Muscle layer of colon (tissue), 2 donors: ENCODE measurements around the gene RGS10.
A peak's percentile ranks its signal among the peaks of the same experiment; 100 is the strongest.
"Not testable (repeated sequence)": the region's sequence is repeated elsewhere in the genome, so short reads cannot be mapped to it uniquely, and the experiment has no call there.

Source experiments
- H3K27ac ChIP-seq: one replicate; pipeline ENCODE4 v1.7.0; 2013; ENCODE audit warnings: low read depth, mild to moderate bottlenecking, low read length, moderate library complexity
- H3K27me3 ChIP-seq, 2 donors: one replicate each; pipeline ENCODE4 v1.7.0; 2013; ENCODE audit warnings: low read length in 2 of 2, mild to moderate bottlenecking in 2 of 2; ENCODE audit not compliant: insufficient read depth in 2 of 2, control insufficient read depth in 1 of 2
- H3K36me3 ChIP-seq: one replicate; pipeline ENCODE4 v1.7.0; 2013; ENCODE audit warnings: mild to moderate bottlenecking, low read length; ENCODE audit not compliant: insufficient read depth
- H3K4me1 ChIP-seq: one replicate; pipeline ENCODE4 v1.7.0; 2013; ENCODE audit warnings: mild to moderate bottlenecking, low read length; ENCODE audit not compliant: insufficient read depth
- H3K4me3 ChIP-seq, 2 donors: one replicate each; pipeline ENCODE4 v1.7.0; 2013; ENCODE audit warnings: low read length in 2 of 2, low read depth in 1 of 2, mild to moderate bottlenecking in 1 of 2, moderate library complexity in 1 of 2
- H3K9ac ChIP-seq: one replicate; pipeline ENCODE4 v1.7.0; 2013; ENCODE audit warnings: low read length
- H3K9me3 ChIP-seq: one replicate; pipeline ENCODE4 v1.7.0; 2013; ENCODE audit warnings: mild to moderate bottlenecking, low read length
- donor health status: abdominal sarcoma.
- donor health status: Adenocarcinoma of cecum.

The RGS10 gene

DNA sequence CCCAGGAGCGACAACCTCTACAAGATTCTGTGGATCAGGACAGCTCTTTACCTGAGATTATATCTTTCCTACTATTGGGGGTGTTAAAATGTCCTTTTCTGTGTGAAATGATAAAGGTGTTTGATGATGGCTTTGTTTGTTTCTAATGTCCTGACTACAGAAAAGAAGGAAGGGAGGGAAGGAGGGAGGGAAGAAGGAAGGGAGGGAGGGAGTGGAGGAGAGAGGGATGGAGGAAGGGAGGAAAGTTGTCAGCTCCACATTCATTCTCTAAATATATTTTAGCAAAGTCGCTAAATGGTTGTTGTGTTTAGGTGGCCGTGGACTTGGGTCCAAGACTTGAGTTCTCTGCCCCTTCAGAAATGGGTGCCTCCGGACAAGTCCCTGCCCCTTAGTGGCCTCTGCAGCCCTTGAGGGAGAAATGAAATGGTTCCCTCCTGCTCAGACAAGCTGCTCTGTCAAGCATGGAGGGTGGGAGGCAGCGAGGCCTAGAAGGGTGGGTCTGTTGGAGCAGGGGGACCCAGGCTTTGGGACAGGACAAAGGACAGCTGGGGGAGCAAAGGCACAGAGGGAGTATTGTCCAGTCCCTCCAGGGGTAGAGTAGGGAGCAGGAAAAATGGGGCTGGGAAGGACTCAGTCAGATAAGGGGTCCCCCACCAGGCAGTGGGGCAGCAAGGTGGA is 4.4 kb downstream of the RGS10 start:
- H3K36me3 ChIP-seq = no peaks in the 10 kb centered on the region
- H3K27me3 ChIP-seq = no peaks in the 10 kb centered on the region
- peak overlapping the region in 1 of 2 donors; percentile 55 for H3K4me3 ChIP-seq
- peak overlapping the region; percentile 77 for H3K27ac ChIP-seq
- H3K4me1 ChIP-seq = peaks cover 64% of the 10 kb centered on the region
- peak overlapping the region; percentile 44 for H3K9ac ChIP-seq
- no peaks in the 10 kb centered on the region for H3K9me3 ChIP-seq

DNA sequence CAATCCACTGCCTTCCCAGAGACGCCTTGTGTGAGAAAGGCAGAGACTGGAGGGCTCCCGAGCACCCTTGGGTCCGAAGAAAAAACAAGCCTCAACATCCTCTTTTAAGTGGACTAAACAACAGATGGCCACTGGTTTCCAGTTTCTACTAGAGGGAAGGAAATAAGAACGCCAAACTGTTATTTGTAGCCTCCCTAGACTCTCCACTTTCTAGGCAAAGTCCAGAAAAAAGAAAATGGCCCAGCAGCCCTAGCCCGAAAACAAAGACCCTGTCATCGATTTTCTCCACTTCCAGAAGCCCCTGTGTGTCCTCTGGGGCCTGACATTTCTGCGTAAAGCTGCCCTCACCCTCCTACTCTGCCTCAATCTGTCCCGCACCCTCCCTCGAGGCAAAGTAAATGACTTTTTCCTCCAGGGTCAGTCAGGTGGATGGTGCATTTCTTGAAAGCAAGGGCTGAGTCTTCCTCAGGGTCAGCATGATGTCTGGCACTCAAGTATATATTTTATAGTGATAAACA is 6.0 kb downstream of the RGS10 start:
- H3K9me3 ChIP-seq = no peaks in the 10 kb centered on the region
- peak overlapping the region; percentile 62 for H3K27ac ChIP-seq
- no peak overlapping the region for H3K9ac ChIP-seq
- H3K4me1 ChIP-seq = peaks cover 72% of the 10 kb centered on the region
- no peaks in the 10 kb centered on the region for H3K27me3 ChIP-seq
- no peak overlapping the region for H3K4me3 ChIP-seq
- H3K36me3 ChIP-seq = no peaks in the 10 kb centered on the region

DNA sequence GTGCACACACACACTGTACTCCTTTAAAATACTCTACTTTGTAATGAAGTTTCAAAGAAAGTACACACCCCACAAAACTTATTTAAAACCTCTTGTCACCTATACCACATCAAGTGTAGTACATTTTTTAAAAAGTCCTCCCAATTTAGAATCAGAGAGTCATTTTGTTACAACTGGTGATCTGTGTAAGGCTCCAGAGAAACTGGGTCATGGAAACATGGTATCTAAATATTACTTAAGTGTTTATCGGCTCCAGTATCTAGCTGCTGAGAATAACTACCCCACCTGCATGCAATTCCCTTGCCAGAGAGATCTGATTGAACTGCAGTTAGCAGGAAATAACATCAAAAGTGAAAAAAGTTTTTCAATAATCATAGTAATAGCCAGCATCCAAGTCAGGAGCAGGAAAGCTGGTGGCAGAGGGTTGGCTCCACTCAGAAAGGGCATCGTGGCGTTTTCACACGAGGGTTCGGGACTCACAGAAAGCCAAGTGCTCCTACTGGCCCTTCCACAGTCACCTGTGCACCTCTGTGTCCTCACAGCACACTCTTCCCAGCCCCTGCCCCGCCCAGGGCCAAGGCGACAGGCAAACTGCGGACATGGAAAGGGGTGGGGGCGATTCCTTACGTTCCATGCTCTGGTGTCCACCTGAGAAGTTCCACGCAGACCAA is 6.5 kb downstream of the RGS10 start:
- no peak overlapping the region for H3K9ac ChIP-seq
- no peaks in the 10 kb centered on the region for H3K27me3 ChIP-seq
- no peak overlapping the region for H3K4me3 ChIP-seq
- H3K27ac ChIP-seq = peak overlapping the region; percentile 62
- no peaks in the 10 kb centered on the region for H3K36me3 ChIP-seq
- H3K4me1 ChIP-seq = peaks cover 78% of the 10 kb centered on the region
- no peaks in the 10 kb centered on the region for H3K9me3 ChIP-seq

DNA sequence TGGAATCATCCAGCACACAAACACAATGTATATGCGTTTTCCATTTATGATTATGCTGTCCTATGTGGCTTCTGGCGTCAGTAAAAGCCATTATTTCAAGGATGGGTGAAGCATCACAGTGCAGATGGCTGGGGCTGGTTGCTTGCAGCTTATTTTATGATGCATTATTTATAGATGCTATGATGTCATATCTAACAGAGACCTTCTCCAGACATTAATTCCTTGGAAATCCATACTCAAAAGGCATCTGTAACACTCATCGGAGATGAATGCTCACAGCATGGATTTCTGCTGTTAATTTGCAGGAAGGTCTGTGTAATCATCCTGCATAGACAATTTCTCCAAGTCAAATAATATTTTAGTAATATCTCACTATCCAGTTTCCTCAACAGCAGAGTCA is 7.2 kb downstream of the RGS10 start:
- Histone ChIP-seq H3K27me3 (no peaks in the 10 kb centered on the region), H3K27ac (peak overlapping the region; percentile 65), H3K9ac (no peak overlapping the region), H3K9me3 (no peaks in the 10 kb centered on the region), H3K36me3 (no peaks in the 10 kb centered on the region), H3K4me1 (peaks cover 85% of the 10 kb centered on the region), H3K4me3 (no peak overlapping the region)

DNA sequence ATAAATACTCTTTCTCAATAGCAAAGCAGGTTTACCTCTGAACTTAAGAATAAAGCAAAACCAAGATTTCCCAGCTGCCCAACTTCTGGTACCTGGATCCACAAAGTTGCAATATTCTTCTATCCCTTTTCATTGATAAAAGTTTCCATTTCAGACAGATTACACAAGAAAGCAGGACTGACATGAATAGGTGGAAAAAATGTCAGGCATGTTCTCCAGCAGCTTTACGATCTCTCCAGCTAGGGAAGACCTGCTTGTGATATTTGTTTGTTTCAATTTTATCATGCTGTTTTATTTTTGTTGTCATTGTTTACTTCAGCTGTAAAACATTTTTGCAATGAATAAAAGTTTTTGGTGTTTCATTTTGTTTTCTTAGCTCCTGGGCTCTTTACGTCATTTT is 9.0 kb downstream of the RGS10 start:
- H3K4me1 ChIP-seq = peaks cover 70% of the 10 kb centered on the region
- peak overlapping the region; percentile 31 for H3K27ac ChIP-seq
- no peaks in the 10 kb centered on the region for H3K36me3 ChIP-seq
- H3K9ac ChIP-seq = no peak overlapping the region
- H3K27me3 ChIP-seq = no peaks in the 10 kb centered on the region
- H3K9me3 ChIP-seq = no peaks in the 10 kb centered on the region
- no peak overlapping the region for H3K4me3 ChIP-seq

DNA sequence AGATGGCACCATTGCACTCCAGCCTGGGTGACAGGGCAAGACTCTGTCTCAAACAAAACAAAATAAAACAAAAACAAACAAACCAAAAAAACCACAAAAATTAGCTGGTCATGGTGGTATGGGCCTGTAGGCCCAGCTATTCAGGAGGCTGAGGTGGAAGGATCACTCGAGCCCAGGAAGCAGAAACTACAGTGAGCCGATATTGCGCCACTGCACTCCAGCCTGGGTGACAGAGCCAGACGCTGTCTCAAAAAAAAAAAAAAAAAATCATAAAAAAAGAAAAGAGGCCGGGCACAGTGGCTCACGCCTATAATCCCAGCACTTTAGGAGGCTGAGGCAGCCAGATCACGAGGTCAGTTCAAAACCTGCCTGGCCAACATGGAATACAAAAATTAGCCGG is 9.7 kb downstream of the RGS10 start:
- Histone ChIP-seq H3K4me1 (peaks cover 65% of the 10 kb centered on the region), H3K27ac (peak overlapping the region; percentile 31)
- not testable (repeated sequence) for H3K4me3 ChIP-seq, H3K9me3 ChIP-seq, H3K9ac ChIP-seq, H3K36me3 ChIP-seq, H3K27me3 ChIP-seq

DNA sequence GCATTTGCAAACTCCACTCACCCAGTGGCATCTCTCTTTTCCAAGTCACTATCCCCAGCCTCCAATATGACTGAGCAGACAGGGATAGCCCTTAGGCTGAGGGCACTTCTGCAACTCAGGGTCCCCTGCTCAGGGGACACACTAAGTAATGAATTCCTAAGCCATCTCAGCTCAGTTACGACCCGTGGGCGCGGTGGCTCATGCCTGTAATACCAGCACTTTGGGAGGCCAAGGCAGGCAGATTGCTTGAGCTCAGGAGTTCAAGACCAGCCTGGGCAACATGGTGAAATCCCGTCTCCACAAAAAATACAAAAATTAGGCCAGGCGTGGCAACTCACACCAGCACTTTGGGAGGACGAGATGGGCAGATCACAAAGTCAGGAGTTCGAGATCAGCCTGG is 10.3 kb downstream of the RGS10 start:
- Histone ChIP-seq H3K4me1 (peaks cover 65% of the 10 kb centered on the region), H3K27ac (peak overlapping the region; percentile 48)
- H3K9ac ChIP-seq, H3K9me3 ChIP-seq, H3K4me3 ChIP-seq, H3K27me3 ChIP-seq, H3K36me3 ChIP-seq: not testable (repeated sequence)

DNA sequence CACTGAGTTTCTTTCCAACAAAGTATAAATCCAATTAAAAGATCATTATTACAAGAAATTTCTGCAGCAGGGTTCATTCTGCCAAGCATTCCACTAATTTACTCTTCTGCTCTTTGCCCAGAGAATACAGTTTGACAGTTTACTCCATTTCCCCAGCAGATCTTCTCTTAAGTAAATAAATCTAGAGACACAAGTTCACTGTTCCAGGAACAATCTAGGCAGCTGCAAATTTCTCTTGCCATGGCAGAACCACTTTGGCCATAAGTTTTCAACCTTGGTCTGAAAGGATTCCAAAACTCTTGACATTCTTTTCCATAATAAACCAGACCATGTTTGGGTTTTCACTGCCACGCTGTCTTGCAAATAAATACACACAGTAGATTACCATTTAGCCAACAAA is 11.5 kb downstream of the RGS10 start:
- Histone ChIP-seq H3K9me3 (no peaks in the 10 kb centered on the region), H3K9ac (no peak overlapping the region), H3K27me3 (no peaks in the 10 kb centered on the region), H3K4me3 (no peak overlapping the region), H3K4me1 (peaks cover 64% of the 10 kb centered on the region), H3K36me3 (no peaks in the 10 kb centered on the region), H3K27ac (peak overlapping the region; percentile 36)

DNA sequence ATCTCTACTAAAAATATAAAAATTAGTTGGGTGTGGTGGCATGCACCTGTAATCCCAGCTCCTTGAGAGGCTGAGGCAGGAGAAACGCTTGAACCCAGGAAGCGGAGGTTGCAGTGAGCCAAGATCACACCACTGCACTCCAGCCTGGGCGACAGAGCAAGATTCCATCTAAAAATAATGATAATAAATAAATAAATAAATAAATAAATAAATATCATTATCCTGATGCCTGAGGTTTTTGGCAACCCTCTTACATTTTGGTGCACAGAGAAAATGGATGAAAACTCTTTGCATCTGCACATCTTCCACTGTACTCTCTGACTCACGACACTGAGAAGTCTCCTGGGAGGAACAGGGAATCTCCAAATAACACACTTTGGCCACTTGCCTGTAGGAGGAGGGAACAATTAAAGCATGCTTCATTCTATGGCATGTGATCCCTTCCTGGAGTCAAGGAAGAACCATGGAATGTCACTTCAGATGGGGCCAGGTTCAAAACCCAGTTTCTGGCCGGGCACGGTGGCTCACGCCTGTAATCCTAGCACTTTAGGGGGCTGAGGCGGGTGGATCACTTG is 13.8 kb downstream of the RGS10 start:
- Histone ChIP-seq H3K4me1 (peaks cover 58% of the 10 kb centered on the region), H3K36me3 (peaks cover 16% of the 10 kb centered on the region)
- H3K9me3 ChIP-seq, H3K27ac ChIP-seq, H3K9ac ChIP-seq, H3K27me3 ChIP-seq, H3K4me3 ChIP-seq: not testable (repeated sequence)

DNA sequence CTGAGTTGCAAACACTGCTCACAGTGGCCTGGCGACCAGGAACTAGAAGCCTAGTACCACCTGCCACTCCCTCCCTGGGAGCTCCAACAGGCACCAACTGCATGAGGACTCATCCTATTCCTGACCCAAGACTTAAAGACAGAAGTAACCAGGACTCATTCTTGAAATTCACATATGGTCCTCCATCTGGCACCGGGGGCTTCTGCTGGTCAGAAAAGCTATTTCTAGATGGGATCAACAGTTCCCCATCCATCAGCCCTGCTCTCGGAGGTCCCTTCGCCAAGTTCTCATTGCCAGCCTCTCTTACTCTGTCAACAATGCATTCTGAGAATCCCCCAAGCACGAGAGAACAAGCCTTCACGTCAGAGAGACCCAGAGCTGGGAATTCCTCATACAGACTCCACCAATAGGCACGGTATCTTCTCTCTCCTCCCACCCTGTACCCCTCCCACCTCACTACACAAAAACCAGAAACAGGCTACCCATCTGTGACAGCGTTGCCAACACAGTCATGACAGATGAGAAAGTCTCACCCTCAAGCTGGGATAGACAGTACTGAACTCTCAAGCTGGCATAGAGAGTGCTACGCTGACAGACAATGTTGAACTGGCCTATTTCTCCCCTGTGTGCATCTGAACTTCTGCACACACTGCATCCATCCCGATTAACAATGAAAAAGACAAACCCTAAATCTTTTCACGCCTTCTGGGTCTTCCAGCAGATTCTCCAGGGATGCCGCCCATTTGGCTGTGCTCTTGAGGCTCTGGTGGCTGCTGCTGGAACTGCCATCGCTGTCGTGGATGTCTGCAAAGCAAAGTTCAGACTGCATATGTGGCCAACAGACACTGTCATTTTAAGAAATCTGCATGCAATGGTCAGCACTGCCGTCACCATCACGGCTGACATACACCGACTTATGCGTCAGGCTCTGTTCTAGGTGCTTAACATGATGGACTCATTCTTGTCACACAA is 15.6 kb downstream of the RGS10 start:
- Histone ChIP-seq H3K4me3 (no peak overlapping the region), H3K9me3 (no peaks in the 10 kb centered on the region), H3K27me3 (no peaks in the 10 kb centered on the region), H3K9ac (no peak overlapping the region), H3K36me3 (peaks cover 30% of the 10 kb centered on the region), H3K27ac (peak overlapping the region; percentile 67), H3K4me1 (peaks cover 49% of the 10 kb centered on the region)

DNA sequence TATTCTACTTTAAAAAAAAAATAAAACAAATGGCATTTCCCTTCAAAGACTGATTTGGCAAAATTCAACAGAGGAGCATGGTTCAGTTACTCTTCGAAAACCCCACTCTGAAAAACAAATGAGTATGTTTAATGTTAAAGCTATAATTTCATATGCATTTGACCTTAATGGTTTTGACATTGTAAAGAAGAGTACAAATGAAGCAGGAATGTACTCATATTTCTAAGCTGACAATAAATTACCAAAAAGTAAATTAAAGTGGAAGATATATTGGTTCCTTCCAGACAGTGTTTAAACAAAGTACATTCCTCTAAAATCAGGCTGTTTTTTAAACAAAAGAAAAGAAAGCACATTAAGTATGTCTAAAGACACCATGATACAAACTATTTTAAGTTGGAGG is 16.4 kb downstream of the RGS10 start:
- Histone ChIP-seq H3K4me1 (peaks cover 41% of the 10 kb centered on the region), H3K27me3 (no peaks in the 10 kb centered on the region), H3K4me3 (no peak overlapping the region), H3K9me3 (no peaks in the 10 kb centered on the region), H3K9ac (no peak overlapping the region), H3K36me3 (peaks cover 34% of the 10 kb centered on the region), H3K27ac (peak overlapping the region; percentile 67)
